Mesodermal cell (in vitro differentiated cells): ENCODE measurements around the gene C9orf85.

Experiments
- H3K27ac ChIP-seq: 2 replicates; pipeline ENCODE4 v1.7.0; 2013; ENCODE audit warnings: mild to moderate bottlenecking, low read depth, low read length, moderate library complexity; ENCODE audit not compliant: severe bottlenecking
- H3K36me3 ChIP-seq: 2 replicates; pipeline ENCODE4 v1.7.1; 2013; ENCODE audit warnings: mild to moderate bottlenecking, low read length, moderate library complexity; ENCODE audit not compliant: control insufficient read depth, insufficient read depth
- H3K4me1 ChIP-seq: one replicate; pipeline ENCODE4 v1.7.1; 2013; ENCODE audit warnings: mild to moderate bottlenecking, low read length; ENCODE audit not compliant: insufficient read depth, control insufficient read depth, poor library complexity, severe bottlenecking
- H3K4me3 ChIP-seq: 2 replicates; pipeline ENCODE4 v1.7.0; 2013; ENCODE audit warnings: low read length, control low read depth, mild to moderate bottlenecking; ENCODE audit not compliant: insufficient read depth, poor library complexity, severe bottlenecking; ENCODE audit errors: extremely low read depth
- H3K9me3 ChIP-seq: 2 replicates; pipeline ENCODE4 v1.7.1; 2013; ENCODE audit warnings: mild to moderate bottlenecking, low read length, moderate library complexity; ENCODE audit not compliant: control insufficient read depth
- WGBS, 2 experiments: methylation state at CpG; one replicate each; pipeline ENCODE4 v1.1.5; 2013; ENCODE audit warnings: missing lambda C conversion rate in 2 of 2; ENCODE audit not compliant: insufficient coverage in 2 of 2; 5-methylcytosine and 5-hydroxymethylcytosine counted together

C9orf85 gene

GRCh38 chr9:71980266-71981190, 69.1 kb downstream of the C9orf85 start:
- H3K9me3 ChIP-seq, result no peaks in the 10 kb centered on the region
- WGBS, 2 experiments, result 91 to 92% methylated on average over 1 to 3 of the region's 5 CpGs
- H3K36me3 ChIP-seq, result no peaks in the 10 kb centered on the region
- H3K4me1 ChIP-seq, result peaks cover 6% of the 10 kb centered on the region
- no peak overlapping the region for H3K27ac ChIP-seq
- H3K4me3 ChIP-seq, result no peak overlapping the region

DNA sequence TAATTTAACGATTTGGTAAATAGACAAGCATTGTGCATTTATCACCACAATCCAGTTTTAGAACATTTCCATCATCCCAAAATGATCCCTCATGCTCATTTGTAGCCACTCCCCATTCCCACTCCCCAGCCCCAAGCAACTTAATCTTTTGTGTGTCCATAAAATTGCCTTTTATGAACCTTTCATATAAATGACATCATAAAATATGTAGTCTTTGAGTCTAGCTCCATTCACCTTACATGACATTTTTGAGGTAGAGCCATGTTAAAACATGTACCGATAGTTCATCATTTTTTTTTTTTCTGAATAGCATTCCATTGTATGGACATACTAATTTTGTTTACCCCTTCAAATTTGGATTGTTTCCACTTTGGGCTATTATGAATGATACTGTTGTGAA, 70.5 kb downstream of the C9orf85 start:
- no peak overlapping the region for H3K27ac ChIP-seq
- WGBS, 2 experiments, result 100% methylated on average over 1 of the region's 2 CpGs; no CpG with 5 or more reads in 1 of the 2 experiments
- no peaks in the 10 kb centered on the region for H3K9me3 ChIP-seq
- H3K4me1 ChIP-seq, result peaks cover 6% of the 10 kb centered on the region
- no peak overlapping the region for H3K4me3 ChIP-seq
- no peaks in the 10 kb centered on the region for H3K36me3 ChIP-seq

DNA sequence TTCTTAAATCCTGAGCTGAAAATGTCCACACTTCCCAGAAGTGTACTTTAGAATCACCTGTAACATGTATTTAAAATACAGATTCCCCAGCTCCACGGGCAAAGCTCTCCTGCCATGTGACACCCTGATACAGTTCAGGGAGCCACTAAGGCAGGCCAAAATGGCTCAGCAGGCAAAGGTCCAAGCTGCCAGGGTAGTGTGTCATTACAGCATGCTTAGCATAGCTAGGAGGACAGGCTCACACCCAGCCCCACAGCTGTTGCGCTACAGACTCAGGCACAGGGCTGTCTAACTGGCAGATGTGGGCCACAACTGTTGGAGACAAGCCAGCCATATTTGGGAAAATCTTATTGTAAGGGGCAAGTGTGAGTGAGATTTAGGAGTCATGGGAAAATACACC, 73.0 kb downstream of the C9orf85 start:
- peaks cover 6% of the 10 kb centered on the region for H3K4me1 ChIP-seq
- H3K36me3 ChIP-seq, result no peaks in the 10 kb centered on the region
- 56 to 100% methylated on average over 1 to 2 of the region's 2 CpGs for WGBS, 2 experiments
- no peak overlapping the region for H3K4me3 ChIP-seq
- no peaks in the 10 kb centered on the region for H3K9me3 ChIP-seq
- no peak overlapping the region for H3K27ac ChIP-seq

- no peaks in the 10 kb centered on the region for H3K36me3 ChIP-seq
- H3K4me1 ChIP-seq, result peaks cover 6% of the 10 kb centered on the region
- no peaks in the 10 kb centered on the region for H3K9me3 ChIP-seq
- H3K4me3 ChIP-seq, result no peak overlapping the region
- H3K27ac ChIP-seq, result no peak overlapping the region
- 75 to 79% methylated on average over 2 to 5 of the region's 7 CpGs for WGBS, 2 experiments
These were observed 73.4 kb downstream of the C9orf85 start for GRCh38 chr9:71984831-71985281.

DNA sequence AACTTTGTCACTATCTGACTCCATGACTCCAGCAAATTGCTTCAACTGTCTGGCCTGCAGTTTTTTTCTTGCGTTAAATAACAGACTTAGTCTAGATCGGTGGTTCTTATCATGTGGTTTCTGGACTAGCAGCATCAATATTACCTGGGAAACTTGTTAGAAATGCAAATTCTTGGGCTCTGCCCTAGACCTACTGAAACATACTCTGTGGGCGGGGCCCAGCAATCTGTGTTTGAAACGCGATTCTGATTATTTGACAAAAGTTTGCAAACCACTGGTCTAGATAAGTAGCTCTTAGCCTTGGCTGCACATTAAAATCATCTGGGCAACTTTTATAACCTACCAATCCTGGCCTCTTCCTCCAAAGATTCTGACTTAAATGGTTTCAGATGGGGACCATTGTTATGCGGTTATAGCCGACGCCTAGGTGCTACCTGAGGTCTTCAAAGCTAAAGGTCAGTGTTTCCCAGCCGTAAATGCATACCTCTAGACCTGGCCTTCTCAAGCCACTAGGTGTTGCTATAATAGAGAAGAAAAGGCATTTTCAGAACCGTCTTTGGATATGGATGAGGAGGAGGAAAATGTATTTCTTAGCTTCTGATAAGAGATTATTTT, 74.0 kb downstream of the C9orf85 start:
- 64 to 66% methylated on average over 8 of the region's 10 CpGs for WGBS, 2 experiments
- no peaks in the 10 kb centered on the region for H3K36me3 ChIP-seq
- H3K27ac ChIP-seq, result no peak overlapping the region
- no peaks in the 10 kb centered on the region for H3K9me3 ChIP-seq
- H3K4me3 ChIP-seq, result no peak overlapping the region
- H3K4me1 ChIP-seq, result peaks cover 6% of the 10 kb centered on the region

DNA sequence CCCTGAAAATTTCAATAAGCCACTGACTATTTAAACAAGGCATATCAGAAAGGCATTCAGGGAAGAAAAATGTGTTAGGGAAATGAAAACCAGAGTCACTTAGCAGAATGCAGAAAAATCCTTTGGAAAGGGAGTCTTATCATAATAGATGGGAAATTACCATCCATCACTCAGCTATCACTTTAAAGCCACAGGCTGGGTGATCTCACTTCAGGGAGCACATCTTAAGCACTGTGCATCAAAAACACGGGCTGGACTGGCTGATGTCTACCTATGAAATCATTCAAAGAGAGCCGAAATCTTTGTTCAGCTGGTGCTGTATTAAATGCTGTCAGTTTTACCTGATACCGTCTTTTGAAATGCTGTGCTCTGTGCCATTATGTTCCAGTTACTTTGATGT, 75.5 kb downstream of the C9orf85 start:
- 77 to 91% methylated on average over 3 of the region's 3 CpGs for WGBS, 2 experiments
- H3K9me3 ChIP-seq, result no peaks in the 10 kb centered on the region

DNA sequence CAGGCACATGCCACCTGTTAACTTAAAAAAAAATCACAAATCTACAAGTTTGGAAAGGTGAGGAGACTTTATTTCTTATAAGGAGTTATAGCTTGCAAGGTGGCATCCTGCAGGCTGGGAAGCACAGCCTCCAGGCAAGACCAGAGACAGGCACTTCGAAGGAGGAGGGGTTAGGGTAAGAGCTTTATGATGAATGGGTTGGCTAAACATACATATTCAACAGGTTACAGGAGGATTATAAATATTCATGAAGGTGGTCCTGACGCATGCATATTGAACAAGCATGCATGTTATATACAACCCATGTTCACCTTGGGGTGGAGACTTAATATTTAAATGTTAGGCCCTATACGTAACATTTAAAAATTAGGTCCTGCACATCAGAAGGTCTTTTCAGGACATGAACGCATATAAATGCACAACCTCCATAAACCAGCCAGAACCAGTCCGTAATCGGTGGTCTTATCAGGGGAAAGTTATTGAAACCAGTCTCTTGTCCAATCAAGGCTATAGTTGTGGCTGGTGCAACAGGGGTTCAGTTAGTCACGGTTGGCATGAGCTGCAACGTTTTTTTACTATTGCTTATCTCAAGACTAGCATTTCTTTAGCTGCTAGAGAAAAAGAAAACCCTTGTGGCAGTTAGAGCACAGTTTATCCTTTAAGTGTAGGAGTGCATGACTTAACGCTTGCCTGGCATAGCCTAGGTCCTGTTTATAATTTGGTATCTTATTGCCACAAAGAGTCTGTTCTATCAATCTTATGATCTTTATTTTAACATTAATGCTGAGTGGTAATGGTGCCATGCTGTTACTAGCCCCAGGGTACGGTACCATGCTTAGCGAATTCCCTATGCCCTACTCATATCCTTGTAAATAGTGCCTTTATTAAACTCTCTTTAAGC, 76.3 kb downstream of the C9orf85 start:
- Histone ChIP-seq H3K4me1 (peaks cover 6% of the 10 kb centered on the region), H3K9me3 (no peaks in the 10 kb centered on the region), H3K27ac (no peak overlapping the region), H3K36me3 (no peaks in the 10 kb centered on the region), H3K4me3 (no peak overlapping the region)
- 84% methylated on average over 4 of the region's 11 CpGs; no CpG with 5 or more reads in 1 of the 2 experiments for WGBS, 2 experiments

More for the DNA sequence above, 75.5 kb downstream of the C9orf85 start:
- Histone ChIP-seq H3K4me3 (no peak overlapping the region), H3K36me3 (no peaks in the 10 kb centered on the region), H3K4me1 (peaks cover 6% of the 10 kb centered on the region), H3K27ac (no peak overlapping the region)

- no peaks in the 10 kb centered on the region for H3K36me3 ChIP-seq
- H3K27ac ChIP-seq, result no peak overlapping the region
- no peaks in the 10 kb centered on the region for H3K4me1 ChIP-seq
- H3K4me3 ChIP-seq, result no peak overlapping the region
- WGBS, 2 experiments, result no CpG with 5 or more reads among the region's 1 CpG
- no peaks in the 10 kb centered on the region for H3K9me3 ChIP-seq
These were observed 79.0 kb downstream of the C9orf85 start for GRCh38 chr9:71990466-71990865.

DNA sequence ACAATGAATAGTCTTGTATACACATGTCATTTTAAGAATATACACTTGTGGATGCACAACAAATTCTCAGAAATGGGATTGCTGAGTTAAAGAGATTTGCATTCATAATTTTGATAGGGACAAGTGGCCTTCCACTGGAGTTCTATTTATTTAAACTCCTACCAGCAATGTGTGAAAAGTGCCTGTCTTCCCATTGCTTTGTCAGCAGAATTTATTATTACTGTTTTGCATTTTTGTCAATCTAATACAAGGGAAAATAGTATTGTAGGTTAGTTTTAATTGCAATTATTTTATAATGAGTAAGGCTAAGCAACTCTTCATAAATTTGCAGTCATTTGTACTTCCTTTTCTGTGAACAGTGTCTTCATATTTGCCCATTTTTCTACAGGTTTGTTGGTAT, 94.0 kb downstream of the C9orf85 start:
- Histone ChIP-seq H3K36me3 (no peaks in the 10 kb centered on the region), H3K4me3 (no peak overlapping the region), H3K27ac (no peak overlapping the region), H3K4me1 (no peaks in the 10 kb centered on the region), H3K9me3 (peaks cover 9% of the 10 kb centered on the region)

DNA sequence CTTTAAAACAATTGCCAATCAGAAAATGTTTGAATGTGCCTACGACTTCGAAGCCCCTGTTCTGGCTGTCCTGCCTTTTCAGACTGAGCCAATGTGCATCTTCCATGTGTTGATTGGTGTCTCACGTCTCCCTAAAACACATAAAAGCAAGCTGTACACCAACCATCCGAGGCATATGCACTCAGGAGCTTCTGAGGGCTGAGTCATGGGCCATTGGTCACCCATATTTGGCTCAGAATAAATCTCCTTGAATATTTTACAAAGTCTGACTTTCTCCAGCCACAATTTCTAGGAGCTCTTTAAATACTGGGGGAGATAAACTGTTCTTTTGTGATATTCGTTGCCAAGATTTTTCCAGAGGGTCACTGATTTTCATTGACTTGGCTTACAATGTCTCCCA, 95.1 kb downstream of the C9orf85 start:
- no peaks in the 10 kb centered on the region for H3K4me1 ChIP-seq
- H3K4me3 ChIP-seq, result no peak overlapping the region
- peaks cover under 1% of the 10 kb centered on the region for H3K9me3 ChIP-seq
- no peak overlapping the region for H3K27ac ChIP-seq
- 85 to 95% methylated on average over 3 to 4 of the region's 5 CpGs for WGBS, 2 experiments
- H3K36me3 ChIP-seq, result no peaks in the 10 kb centered on the region
